ENCODE measurements around the gene ACY1.
"Not testable (repeated sequence)": the region's sequence is repeated elsewhere in the genome, so short reads cannot be mapped to it uniquely, and the experiment has no call there.

Gene ACY1

GRCh38 chr3:51983578-51984268, 388 bp downstream of the ACY1 start:
- DNase-seq (ENCODE audit: low read depth in 2 of 2), result no peak

DNA sequence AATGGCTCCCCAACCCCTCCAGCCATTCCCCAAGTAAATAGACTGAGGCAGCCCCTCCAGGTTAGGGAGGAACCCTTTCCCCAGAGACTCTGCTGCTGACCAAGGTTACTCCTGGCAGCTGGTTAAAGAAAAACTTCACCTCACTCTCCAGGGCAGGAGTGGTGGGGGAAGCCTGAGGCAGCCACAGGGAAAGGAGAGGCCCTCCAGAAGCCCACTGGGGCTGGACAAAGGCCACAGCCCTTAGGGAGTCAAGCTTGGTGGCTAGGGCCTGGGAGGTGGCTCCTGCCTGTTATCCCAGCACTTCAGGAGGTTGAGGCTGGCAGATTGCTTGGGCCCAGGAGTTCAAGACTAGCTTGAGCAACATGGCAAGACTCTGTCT, 923 bp downstream of the ACY1 start:
- no peak for DNase-seq (ENCODE audit: low read depth in 2 of 2)

- DNase-seq (ENCODE audit: low read depth in 2 of 2), result no peak
These were observed 1.7 kb downstream of the ACY1 start for GRCh38 chr3:51985063-51985462.

- DNase-seq (ENCODE audit: low read depth in 2 of 2), result no peak
These were observed 2.9 kb downstream of the ACY1 start for GRCh38 chr3:51986010-51986947.

DNA sequence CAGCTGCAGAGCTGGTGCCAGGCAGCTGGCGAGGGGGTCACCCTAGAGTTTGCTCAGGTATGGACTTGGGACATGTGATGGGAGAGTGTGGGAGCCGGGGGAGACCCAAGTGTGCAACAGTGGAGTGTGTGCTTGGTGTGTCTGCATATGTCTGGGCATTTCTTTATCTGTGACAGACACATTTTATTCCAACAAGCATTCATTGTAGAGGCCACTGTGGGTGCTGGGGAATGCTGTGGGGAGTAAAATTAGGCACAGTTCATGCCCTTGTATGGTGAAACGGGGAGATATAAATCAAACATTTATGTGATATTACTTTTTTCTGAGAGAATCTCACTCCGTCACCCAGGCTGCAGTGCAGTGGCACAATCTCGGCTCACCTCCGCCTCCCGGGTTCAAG, 4.2 kb downstream of the ACY1 start:
- no peak for DNase-seq (ENCODE audit: low read depth in 2 of 2)

GRCh38 chr3:51988286-51989146, 5.2 kb downstream of the ACY1 start:
- DNase-seq (ENCODE audit: low read depth in 2 of 2), result no peak

- DNase-seq (ENCODE audit: low read depth in 2 of 2), result not testable (repeated sequence)
These were observed 7.2 kb downstream of the ACY1 start for GRCh38 chr3:51990501-51990971.

DNA sequence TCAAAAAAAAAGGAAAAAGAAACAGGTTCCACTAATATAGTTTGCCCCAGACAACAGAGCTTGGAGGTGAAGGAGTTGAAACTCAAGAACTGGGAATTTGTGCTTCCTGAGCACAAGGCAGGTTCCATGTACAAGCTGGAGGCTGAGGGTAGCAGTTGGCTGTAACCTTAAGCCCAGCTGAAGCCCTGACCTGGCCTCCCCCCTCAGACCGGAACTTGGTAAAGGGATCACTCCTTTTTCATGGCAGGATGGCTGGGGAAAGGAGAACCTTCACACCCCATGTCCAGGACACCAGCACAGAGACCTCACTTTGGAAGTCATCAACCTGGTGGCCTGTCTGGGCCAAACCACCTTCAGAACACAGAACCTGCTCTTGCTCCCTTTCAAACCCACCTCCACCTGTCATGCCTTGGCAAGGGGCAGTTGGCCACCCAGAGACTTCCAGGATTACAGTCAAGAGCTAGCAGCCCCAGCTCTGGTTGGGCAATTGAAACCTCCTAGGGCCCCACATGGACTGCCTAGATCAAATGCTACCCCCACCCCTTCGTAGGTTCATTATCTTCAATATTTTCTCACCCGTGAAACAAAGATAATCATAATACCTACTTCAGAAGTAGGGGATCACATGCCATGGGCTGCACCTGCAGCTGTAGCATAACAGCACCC, 8.8 kb downstream of the ACY1 start:
- DNase-seq (ENCODE audit: low read depth in 2 of 2), result no peak

DNA sequence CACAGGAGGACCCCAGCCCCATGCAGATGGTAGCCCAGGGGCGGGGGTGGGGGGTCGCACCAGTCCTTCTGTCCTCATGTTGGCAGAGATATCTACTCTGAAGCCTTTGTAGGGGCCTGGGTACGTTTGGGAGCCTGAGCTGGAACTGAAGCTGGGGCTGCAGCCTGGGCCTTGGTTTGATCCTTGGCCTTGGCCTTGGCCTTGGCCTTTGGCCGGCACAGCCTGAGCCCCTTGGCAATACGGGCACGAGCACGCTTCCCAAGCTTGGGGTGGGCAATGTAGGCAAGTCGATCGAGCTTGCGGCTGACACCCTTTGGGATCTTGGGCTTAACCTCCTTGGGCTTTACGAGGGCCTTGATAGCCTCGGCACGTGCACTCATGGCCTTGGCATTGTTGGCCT, 10.3 kb downstream of the ACY1 start:
- DNase-seq (ENCODE audit: low read depth in 2 of 2), result not testable (repeated sequence)

GRCh38 chr3:51994530-51994929, 11.2 kb downstream of the ACY1 start:
- DNase-seq (ENCODE audit: low read depth in 2 of 2), result no peak

DNA sequence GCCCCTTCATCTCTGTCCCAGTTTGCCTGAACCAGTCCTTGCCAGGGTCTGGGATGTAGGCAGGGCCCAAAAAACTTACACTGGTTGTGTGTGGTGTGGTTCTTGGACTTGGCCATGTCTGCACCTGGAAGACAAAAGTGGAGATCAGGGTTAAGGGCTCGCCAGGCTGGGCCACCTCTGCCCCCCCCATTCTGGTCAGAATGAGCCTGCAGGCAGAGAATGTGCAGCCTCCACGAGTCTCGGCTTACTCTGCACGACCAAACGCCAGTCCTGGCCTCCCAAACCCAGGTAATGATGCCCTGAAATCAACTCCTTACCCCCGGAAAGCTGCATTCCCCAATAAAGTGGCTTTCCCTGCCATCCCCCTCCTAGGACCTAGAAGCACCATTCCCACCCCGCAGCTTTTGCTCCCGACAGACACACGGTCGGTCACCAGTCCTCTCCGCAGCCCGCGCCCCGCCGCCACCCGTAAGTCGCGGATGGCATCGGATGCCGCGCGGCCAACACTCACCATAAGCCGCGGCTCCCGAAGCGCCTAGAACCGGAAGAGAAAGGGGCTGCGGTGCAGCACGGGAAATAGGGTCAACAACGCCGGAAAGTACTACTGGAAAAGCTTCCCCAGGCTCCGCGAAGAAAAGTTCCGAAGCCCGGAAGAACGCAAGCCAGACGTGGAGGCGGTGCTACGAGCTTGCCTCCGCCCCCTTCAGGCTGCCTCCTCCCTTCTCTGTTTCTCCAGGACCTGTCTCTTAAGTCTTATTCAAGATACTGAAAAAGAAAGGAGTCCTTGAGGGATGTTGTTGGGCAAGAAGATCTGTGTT, 12.2 kb downstream of the ACY1 start, which contains the start of gene RPL29:
TSS of gene RPL29 (minus strand) at position 550 of the 818 bp plus-strand sequence. CDS start at position 116, 434 bp downstream.
- peak; percentile 87 to 88 for DNase-seq (ENCODE audit: low read depth in 2 of 2)

DNA sequence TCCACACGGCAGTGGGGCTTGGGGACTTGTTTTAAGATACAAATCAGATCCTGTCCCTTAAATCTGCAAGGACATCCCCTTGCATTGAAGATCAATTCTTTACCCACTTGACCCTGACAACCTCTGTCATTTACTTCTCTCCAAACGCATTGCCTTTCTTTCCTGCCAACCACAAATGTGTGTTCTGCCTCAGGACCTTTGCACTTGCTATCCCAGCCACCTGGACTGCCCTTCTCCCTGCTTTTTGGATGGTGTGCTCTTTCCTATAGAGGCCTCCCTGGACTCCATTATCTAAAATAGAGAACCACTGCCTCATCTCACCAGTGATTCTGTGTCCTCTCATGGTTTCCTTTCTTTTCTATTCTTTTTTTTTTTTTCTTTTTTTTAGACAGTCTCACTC, 13.8 kb downstream of the ACY1 start:
- no peak for DNase-seq (ENCODE audit: low read depth in 2 of 2)

DNA sequence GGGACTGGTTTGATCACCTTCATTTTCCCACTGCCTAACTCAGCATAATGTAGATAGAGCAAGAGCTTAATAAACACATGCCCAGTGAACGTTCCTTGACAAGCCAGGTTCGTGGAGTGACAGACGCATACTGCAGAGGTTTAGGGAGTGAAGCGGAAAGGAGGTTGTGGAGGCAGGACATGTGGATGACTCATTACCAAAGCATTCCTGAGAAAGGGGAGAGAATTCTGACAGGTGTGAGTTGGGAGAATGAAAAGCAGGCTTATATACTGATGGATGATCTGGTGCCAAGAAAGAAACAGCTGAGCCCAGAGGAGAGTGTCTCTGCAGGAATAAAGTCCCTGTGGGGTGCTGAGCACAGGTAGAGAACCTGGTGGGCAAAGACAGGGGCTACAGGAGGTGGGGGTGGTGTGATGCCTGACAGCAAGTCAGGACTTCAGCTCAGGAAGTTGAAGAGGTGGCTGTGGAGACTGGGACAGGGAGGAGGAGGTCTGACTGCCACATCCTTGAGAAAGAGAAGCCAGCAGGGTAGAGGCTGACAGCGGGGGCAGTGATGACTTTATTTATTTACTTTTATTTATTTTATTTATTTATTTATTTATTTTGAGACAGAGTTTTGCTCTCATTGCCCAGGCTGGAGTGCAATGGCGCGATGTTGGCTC, 14.7 kb downstream of the ACY1 start:
- no peak for DNase-seq (ENCODE audit: low read depth in 2 of 2)

GRCh38 chr3:51998774-51999173, 15.4 kb downstream of the ACY1 start:
- DNase-seq (ENCODE audit: low read depth in 2 of 2), result no peak

DNA sequence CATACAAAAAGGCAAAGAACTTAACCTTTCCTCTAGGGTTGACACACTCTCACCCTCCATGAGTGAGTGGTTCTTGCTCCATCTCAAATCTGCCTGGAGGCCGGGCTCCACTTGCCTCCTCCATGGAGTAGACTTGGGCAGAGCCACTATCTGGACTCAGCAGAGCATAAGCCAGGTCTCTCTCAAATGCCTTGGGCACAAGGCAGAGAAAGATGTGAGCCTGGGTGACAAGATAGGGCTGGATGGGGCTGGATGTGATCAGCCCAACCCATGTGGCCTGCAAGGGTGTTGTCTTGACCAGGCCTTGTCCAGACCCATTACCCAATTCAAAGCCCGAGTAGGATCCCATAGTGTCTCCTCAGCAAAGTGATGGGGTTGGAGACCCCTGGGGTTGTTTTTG, 16.5 kb downstream of the ACY1 start:
- no peak for DNase-seq (ENCODE audit: low read depth in 2 of 2)

DNA sequence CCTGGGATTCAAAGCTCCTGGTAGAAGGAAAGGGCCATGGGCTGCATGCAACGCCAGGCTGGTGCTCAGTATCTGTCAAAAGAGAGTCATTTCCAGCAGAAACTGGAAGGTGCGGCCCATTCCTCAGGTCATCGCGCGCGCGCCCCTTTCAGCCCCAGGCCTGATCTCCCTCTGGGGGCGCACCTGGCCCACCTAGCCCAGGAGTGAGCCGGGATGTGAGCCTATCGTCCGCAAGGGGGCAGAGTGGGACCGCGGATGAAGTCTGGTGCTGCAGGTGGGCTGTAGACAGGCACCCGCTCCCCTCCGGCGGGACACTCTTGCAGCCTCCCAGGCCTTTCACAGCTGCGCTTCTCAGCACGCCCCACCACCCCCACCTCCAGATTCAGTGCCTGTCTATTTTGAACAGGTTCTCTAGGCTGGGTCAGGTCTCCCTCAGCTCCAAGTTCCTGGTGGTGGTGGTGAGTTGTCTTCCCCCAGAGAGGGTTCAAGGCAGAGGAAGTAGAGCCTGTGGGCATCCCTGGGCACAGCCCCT, 18.2 kb downstream of the ACY1 start:
- DNase-seq (ENCODE audit: low read depth in 2 of 2), result no peak

DNA sequence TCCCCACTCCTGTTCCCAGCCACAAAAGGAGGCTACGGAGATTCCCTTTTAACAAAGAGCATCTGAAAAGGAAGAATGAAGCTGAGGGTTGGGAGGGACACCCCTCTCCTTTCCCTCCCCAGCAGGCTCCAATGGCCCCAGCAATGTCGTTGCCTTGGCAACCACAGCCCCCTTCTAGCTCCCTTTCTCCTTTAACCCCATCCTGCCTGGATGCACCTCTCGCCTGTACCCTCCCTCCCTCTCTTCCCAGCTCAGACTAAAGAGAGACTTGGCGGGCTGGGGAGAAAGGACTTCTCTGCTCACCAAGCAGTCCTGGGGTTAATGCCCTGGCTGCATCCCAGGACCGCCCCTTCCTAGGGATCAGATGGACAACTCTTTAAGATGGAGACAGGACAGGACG, 19.4 kb downstream of the ACY1 start:
- DNase-seq (ENCODE audit: low read depth in 2 of 2), result no peak

- peak; percentile 20 to 32 for DNase-seq (ENCODE audit: low read depth in 2 of 2)
These were observed 20.9 kb downstream of the ACY1 start for GRCh38 chr3:52004163-52004787.

GRCh38 chr3:52004906-52005395, 21.6 kb downstream of the ACY1 start:
- no peak for DNase-seq (ENCODE audit: low read depth in 2 of 2)
